NCI-H446 treated with DMSO at 0.1 percent for 48 hours (cell line): Measurements from ENCODE around the gene HMGA1.

Experiments
- DNase-seq: peaks from one replicate; lab custom pipeline; 2025; lab: John Stamatoyannopoulos, UW

Gene HMGA1, protein sequence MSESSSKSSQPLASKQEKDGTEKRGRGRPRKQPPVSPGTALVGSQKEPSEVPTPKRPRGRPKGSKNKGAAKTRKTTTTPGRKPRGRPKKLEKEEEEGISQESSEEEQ

DNA sequence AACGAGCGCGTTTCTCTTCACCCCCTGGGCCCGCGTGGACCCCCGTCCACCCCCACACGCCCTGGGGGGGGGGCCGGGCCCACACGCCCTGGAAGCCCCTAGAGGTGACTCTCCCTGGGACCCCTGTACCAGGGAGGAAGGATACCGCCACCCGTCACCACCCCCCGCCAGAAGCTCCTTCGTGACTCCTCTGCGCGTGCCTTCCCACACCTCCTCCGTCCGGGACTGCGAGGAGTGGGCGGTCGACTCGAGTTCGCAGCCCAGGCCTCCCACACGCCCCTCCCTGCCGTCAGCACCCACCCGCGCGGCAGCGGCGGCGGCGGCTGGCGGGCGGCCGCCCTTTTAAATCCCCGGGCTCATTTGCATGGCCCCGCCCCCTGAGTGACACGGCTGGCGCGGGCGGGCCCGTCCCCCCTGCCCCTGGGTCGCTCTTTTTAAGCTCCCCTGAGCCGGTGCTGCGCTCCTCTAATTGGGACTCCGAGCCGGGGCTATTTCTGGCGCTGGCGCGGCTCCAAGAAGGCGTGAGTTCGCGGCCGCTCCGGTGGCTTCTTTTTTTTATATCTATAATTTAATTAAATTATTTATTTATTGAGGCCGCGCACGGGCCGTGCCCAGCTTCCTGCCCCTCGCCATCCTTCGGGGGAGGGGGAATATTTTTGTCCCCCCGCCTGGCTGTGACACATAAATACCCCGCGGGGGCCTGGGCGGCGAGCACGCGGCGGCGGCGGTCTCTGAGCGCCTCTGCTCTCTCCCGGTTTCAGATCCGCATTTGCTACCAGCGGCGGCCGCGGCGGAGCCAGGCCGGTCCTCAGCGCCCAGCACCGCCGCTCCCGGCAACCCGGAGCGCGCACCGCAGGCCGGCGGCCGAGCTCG is at the start of gene HMGA1:
HMGA1 (plus strand) TSS at position 431 of the 873 bp plus-strand sequence. CDS start 3,908 bp downstream, outside the sequence.
- DNase-seq = peak; percentile 85

DNA sequence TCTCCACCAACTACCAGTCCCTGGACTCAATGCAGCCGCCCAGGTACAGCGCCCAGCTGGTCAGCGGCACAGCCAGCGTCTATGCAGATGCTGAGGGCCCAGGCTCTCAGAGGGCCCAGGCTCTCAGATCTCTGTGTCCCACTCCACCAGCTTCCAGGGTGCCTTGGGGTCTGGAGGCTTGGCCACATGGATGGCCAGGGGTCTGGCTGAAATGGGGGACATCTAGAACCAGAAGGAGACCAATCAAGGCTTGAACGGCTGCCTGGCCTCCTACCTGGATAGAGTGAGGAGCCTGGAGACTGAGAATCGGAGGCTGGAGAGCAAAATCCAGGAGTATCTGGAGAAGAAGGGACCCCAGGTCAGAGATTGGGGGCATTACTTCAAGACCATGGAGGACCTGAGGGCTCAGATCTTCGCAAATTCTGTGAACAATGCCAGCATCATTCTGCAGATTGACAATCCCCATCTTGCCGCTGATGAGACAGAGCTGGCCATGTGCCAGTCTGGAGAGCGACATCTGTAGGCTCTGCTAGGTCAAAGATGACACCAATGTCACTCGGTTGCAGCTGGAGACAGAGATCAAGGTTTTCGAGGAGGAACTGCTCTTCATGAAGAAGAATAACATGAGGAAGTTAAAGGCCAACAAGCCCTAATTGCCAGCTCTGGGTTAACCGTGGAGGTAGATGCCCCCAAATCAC is 46.7 kb upstream of the HMGA1 start:
- no peak for DNase-seq

DNA sequence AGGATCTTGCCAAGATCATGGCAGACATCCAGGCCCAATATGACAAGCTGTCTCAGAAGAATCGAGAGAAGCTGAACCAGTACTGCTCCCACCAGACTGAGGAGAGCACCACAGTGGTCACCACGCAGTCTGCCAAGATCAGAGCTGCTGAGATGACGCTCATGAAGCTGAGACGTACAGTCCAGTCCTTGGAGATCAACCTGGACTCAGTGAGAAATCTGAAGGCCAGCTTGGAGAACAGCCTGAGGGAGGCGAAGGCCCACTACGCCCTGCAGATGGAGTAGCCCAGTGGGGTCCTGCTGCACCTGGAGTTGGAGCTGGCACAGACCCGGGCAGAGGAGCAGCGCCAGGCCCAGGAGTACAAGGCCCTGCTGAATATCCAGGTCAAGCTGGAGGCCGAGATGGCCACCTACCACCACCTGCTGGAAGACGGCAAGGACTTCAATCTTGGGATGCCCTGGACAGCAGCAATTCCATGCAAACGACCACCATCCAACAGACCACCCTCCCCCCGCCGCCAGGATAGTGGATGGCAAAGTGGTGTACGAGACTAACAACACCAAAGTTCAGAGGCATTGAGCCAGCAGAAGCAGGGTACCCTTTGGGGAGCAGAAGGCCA is 46.1 kb upstream of the HMGA1 start:
- DNase-seq = no peak

- no peak for DNase-seq
Observed at GRCh38 chr6:34194772-34195171, 41.9 kb upstream of the HMGA1 start.

- DNase-seq = no peak
Observed at GRCh38 chr6:34195726-34196115, 41.0 kb upstream of the HMGA1 start.

GRCh38 chr6:34196116-34196832 is 40.4 kb upstream of the HMGA1 start:
- DNase-seq = no peak

DNA sequence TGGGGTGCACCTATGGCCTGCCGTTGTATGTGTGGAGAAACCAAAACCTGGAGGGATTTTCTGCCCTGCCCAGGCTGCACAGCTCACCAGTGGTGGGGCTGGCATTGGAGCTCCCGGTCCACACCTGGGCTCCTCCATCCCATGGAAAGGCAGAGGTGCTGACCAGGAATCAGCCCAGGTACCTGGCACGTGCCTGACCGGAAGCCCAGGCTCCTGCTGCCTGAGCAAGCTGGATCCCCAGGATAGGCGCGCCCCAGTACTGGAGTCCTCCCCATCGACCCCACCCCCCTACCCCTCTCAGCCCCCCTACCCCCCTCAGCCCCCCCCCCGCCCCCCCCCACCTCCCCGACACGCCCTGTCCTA is 39.9 kb upstream of the HMGA1 start:
- DNase-seq = no peak

- DNase-seq = no peak
Observed at GRCh38 chr6:34200340-34200971, 36.2 kb upstream of the HMGA1 start.

DNA sequence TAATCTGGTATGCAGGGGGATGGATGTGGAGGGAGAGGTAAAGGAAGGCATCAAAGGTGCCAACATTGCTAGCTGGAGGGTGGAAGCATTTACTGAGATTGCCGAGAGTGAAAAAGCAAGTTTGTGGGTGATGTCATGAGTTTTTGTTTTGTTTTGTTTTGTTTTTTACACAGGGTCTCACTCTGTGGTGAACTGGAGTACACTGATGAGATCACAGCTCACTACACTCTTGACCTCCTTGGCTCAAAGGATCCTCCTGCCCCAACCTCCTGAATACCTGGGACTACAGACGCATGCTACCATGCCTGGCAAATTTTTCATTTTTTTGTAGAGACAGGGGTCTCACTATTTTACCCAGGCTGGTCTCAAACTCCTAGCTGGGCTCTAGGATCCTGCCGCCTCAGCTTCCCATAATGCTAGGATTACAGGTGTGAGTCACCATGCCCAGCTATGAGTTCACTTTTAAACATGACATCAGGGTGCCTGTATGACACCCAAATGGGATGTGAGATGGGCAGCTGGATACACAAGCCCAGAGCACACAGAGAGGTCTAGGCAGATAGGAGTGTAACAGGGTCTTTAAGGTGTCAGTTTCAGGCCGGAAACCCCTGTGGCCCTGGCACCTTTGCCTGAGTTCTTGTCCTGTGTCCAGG is 35.1 kb upstream of the HMGA1 start:
- DNase-seq = no peak

DNA sequence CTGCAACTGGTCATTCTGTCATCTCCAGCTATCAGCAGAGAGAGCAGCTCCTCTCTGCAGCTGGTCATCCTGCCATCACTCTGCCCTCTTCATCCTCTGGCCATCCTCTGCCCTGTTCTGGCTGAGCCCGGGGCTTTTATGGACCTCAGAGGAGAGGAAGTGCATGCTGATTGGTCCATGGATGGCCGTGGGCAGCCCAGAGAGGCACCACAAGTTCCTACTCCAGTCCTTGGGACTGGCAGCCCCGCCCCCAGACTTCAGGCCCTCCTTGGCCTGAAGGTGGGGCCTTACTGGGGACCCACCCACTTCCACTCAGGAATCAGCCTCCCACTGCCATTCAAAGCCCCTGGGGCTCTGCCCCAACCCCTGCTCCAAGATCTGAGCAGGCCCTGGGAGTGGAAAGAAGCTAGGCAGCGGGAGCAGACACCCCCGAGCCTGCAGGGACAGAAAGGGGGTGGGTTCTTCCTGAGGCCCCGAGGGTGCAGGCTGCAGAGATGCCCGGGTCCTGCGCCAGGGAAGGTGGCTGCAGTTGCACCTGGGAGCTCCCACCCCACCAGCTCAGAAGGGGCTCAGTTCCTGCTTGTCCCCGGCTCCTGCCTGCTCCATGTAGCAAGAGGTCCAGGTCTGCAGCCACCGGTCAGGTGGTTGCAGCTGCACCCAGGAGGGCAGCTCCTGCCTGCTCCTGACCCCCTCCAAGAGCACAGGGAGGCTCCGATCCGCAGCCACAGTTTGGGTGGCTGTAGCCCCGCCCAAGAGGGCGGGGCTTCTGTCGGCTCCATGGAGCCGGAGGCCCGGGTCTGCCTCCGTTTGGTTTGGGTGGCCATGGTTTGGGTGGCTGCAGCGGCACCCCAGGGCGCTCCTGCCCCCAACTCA is 34.1 kb upstream of the HMGA1 start:
- DNase-seq = no peak

- no peak for DNase-seq
Observed at GRCh38 chr6:34204693-34205092, 32.0 kb upstream of the HMGA1 start.

GRCh38 chr6:34205466-34205865 is 31.2 kb upstream of the HMGA1 start:
- no peak for DNase-seq

- no peak for DNase-seq
Observed at GRCh38 chr6:34205916-34206315, 30.8 kb upstream of the HMGA1 start.

DNA sequence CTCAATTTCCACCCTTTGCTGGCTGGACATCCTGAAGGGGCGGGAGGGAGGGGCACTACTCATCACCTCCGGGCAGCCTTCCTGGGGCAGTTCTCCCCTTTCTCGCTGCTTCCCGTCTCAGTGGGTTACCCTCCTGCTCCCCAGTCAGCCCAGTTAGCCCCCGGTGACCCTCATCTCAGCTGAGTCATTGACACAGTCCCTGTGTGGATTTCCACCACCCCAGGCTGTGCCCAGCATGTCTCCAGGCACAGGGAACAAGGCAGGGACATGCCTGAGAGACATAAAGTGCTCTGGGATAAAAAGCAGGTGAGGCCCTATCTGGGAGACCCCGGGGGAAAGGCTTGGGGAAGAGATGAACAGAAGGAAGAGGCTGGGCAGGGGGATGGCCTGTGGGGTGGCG is 29.9 kb upstream of the HMGA1 start:
- DNase-seq = no peak

- DNase-seq = no peak
Observed at GRCh38 chr6:34207695-34208443, 28.8 kb upstream of the HMGA1 start.

- DNase-seq = no peak
Observed at GRCh38 chr6:34213772-34214171, 22.9 kb upstream of the HMGA1 start.

DNA sequence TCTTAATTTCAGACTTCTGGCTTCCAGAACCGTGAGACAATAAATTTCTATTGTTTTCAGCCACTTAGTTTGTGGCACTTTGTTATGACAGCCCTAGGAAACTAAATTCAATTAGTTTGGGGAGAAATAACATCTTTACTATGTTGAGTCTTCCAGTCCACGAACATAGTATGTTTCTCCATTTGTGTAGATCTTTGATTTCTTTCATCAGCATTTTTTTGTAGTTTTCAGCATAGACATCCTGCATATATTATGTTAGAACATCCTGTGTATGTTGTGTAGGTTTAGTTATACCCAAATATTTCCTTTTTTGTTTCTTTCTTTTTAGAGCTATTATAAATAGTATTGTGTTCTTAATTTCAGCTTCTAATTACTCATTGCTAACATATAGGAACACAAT is 18.0 kb upstream of the HMGA1 start:
- no peak for DNase-seq

DNA sequence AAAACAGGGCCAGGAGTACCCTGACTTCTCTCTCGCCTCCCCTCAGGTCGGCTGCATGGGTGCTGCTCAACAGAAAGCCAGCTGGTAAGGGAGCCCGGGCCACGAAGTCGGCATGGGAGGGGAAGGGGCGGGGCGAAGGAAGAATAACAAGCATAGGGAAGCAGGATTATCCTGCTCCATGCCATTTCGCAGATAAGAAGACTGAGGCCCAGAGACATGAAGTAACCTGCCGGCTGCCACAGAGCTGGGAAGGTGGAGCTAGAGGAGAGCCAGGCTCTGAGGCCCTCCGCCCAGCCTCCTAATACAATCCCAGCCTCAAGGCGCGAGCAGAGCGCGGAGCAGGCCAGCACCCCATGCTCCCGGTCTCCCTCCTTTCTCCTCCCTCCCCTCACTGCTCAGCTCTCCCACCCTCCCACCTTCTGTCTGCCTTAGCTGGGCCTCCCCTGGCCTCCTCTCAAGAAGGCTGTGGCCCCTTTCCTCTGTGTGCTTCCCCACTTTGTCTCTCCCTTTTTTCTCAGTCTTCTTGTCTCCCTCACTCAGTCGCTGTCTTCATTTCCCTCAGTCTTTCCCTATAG is 13.2 kb upstream of the HMGA1 start:
- no peak for DNase-seq
